Measurements from ENCODE around the gene PIGR.

DNA sequence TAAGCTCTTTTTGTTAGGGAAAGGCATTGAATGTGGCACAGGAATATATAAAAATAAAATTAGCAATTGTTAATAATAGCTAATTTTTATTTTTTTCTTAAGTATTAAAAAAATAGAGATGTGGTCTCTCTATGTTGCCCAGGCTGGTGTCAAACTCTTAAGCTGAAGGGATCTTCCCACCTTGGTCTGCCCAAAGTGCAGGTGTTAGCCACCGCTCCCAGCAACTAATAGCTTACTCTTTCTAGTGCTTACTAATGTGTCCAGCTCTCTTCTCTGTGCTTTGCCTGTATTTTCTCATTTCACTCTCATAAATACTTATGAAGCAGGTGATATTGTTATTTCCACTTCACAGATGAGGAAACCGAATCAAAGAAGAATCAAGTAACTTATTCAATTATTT is 62.4 kb downstream of the PIGR start:
- no peak for TF ChIP-seq EZH2phosphoT487 (IDR thresholded peaks at IDR 0.05; ENCODE audit: borderline replicate concordance)
- no peak for TF ChIP-seq JUND (IDR thresholded peaks at IDR 0.05)
- TF ChIP-seq, protein P1, sequence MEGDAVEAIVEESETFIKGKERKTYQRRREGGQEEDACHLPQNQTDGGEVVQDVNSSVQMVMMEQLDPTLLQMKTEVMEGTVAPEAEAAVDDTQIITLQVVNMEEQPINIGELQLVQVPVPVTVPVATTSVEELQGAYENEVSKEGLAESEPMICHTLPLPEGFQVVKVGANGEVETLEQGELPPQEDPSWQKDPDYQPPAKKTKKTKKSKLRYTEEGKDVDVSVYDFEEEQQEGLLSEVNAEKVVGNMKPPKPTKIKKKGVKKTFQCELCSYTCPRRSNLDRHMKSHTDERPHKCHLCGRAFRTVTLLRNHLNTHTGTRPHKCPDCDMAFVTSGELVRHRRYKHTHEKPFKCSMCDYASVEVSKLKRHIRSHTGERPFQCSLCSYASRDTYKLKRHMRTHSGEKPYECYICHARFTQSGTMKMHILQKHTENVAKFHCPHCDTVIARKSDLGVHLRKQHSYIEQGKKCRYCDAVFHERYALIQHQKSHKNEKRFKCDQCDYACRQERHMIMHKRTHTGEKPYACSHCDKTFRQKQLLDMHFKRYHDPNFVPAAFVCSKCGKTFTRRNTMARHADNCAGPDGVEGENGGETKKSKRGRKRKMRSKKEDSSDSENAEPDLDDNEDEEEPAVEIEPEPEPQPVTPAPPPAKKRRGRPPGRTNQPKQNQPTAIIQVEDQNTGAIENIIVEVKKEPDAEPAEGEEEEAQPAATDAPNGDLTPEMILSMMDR (IDR thresholded peaks at IDR 0.05 in 2 of 3, conservative IDR thresholded peaks at IDR 0.05 in 1 of 3; ENCODE audit: borderline replicate concordance in 1 of 3, insufficient read depth in 1 of 3, low read depth in 2 of 3, low read length in 2 of 3): no peak
- no peak for TF ChIP-seq POLR2A (IDR thresholded peaks at IDR 0.05; ENCODE audit: borderline replicate concordance, extremely low read depth, insufficient read depth, insufficient read length)
- TF ChIP-seq EZH2 (IDR thresholded peaks at IDR 0.05): no peak
- no peak for TF ChIP-seq EGR1 (IDR thresholded peaks at IDR 0.05; ENCODE audit: low read depth)
- TF ChIP-seq TCF7L2 (IDR thresholded peaks at IDR 0.05; ENCODE audit: borderline replicate concordance, extremely low read depth, insufficient read depth, insufficient read length): no peak

Data from HCT116 (cell line).